ENCODE data around the gene MRPS11.

GRCh38 chr15:88526247-88526879 lies 58.9 kb downstream of the MRPS11 start:
- TF ChIP-seq CTCF (IDR thresholded peaks at IDR 0.05) (no peak), EZH2 (IDR thresholded peaks at IDR 0.05) (no peak)
